IMR-90 (cell line): Measurements from ENCODE around the gene MGA. TPM values are rescaled to one million over a fixed set of nuclear protein-coding genes. Genes with fewer than 3 reads are reported as not detected.

Experiments
- ATAC-seq: fragments of 200-7000 bp; cut with Tn5 transposase; 2 replicates; pipeline ENCODE4 v1.9.1; 2020; ENCODE audit warnings: low read depth, mild to moderate bottlenecking, moderate library complexity
- BruUV-seq: library from RNA; stranded (reverse); fragments of 400-500 nt; replicated peaks from 2 replicates; lab custom pipeline; 2021; lab: Mats Ljungman, UMichigan
- CTCF ChIA-PET: fragments of 300-600 bp; formaldehyde crosslinking; extraction: SDS; loops from one replicate; lab custom pipeline; 2021; ENCODE audit warnings: antibody characterized with exemption; lab: Yijun Ruan, JAX
- POLR2A ChIA-PET: fragments of 300-600 bp; sonication (Branson Sonifier 250); formaldehyde crosslinking; loops from one replicate; lab custom pipeline; 2022; ENCODE audit warnings: antibody characterized with exemption; ENCODE audit not compliant: unreplicated experiment; lab: Charles Lee
- DNase-seq: peaks from one replicate; pipeline ENCODE4 v3.0.0; 2013
- H2AFZ ChIP-seq: replicated peaks from 2 replicates; pipeline ENCODE3; 2013; ENCODE audit warnings: low read length, mild to moderate bottlenecking; ENCODE audit not compliant: poor library complexity
- H2AK5ac ChIP-seq: 2 replicates; pipeline ENCODE4 v1.6.1; 2013; ENCODE audit warnings: low read depth, low read length, inconsistent platforms
- H2AK9ac ChIP-seq: replicated peaks from 2 replicates; pipeline ENCODE3; 2013; ENCODE audit warnings: mild to moderate bottlenecking, low read depth, low read length, moderate library complexity; ENCODE audit not compliant: poor library complexity
- H2BK120ac ChIP-seq: 2 replicates; pipeline ENCODE4 v1.6.1; 2013; ENCODE audit warnings: low read depth, low read length, inconsistent platforms
- H2BK15ac ChIP-seq: 3 replicates; pipeline ENCODE4 v1.6.1; 2013; ENCODE audit warnings: low read depth, low read length, inconsistent platforms
- H2BK20ac ChIP-seq: 2 replicates; pipeline ENCODE4 v1.6.1; 2013; ENCODE audit warnings: low read depth, mild to moderate bottlenecking, inconsistent platforms, low read length, moderate library complexity
- H2BK5ac ChIP-seq: 2 replicates; pipeline ENCODE4 v1.6.1; 2013; ENCODE audit warnings: mild to moderate bottlenecking, low read depth, low read length, inconsistent platforms; ENCODE audit not compliant: poor library complexity, severe bottlenecking
- H3K14ac ChIP-seq: replicated peaks from 2 replicates; pipeline ENCODE4 v1.6.1; 2013; ENCODE audit warnings: low read depth, low read length, inconsistent platforms
- H3K18ac ChIP-seq: 2 replicates; pipeline ENCODE4 v1.6.1; 2013; ENCODE audit warnings: low read depth, low read length, control low read depth
- H3K23ac ChIP-seq: 2 replicates; pipeline ENCODE4 v1.6.1; 2013; ENCODE audit warnings: low read depth, low read length, inconsistent platforms
- H3K27ac ChIP-seq: 2 replicates; pipeline ENCODE4 v1.5.1; 2013; ENCODE audit warnings: mild to moderate bottlenecking, control low read depth, low read length; ENCODE audit not compliant: insufficient read depth
- H3K27me3 ChIP-seq: 2 replicates; pipeline ENCODE4 v1.6.1; 2013; ENCODE audit warnings: low read length; ENCODE audit not compliant: control insufficient read depth, insufficient read depth
- H3K36me3 ChIP-seq: 2 replicates; pipeline ENCODE4 v1.6.1; 2013; ENCODE audit warnings: low read length, mixed read lengths; ENCODE audit not compliant: control insufficient read depth, insufficient read depth
- H3K4ac ChIP-seq: 2 replicates; pipeline ENCODE4 v1.6.1; 2013; ENCODE audit warnings: low read depth, low read length, inconsistent platforms
- H3K4me1 ChIP-seq: 2 replicates; pipeline ENCODE4 v1.6.1; 2013; ENCODE audit warnings: low read length, mixed read lengths; ENCODE audit not compliant: control insufficient read depth, insufficient read depth
- H3K4me2 ChIP-seq: 2 replicates; pipeline ENCODE4 v1.6.1; 2013; ENCODE audit warnings: low read depth, mild to moderate bottlenecking, control low read depth, low read length, moderate library complexity
- H3K4me3 ChIP-seq: 2 replicates; pipeline ENCODE4 v1.5.1; 2013; ENCODE audit warnings: low read depth, mild to moderate bottlenecking, control low read depth, low read length, moderate library complexity; ENCODE audit not compliant: insufficient read depth
- H3K56ac ChIP-seq: 2 replicates; pipeline ENCODE4 v1.6.1; 2013; ENCODE audit warnings: low read length, inconsistent platforms; ENCODE audit not compliant: insufficient read depth; ENCODE audit errors: extremely low read depth
- H3K79me1 ChIP-seq, 2 experiments: 2 replicates each; pipeline ENCODE4 v1.6.1; 2013; ENCODE audit warnings: low read length in 2 of 2, inconsistent platforms in 1 of 2, low read depth in 1 of 2
- H3K9ac ChIP-seq: 2 replicates; pipeline ENCODE4 v1.6.1; 2013; ENCODE audit warnings: low read depth, low read length, control low read depth
- H3K9me1 ChIP-seq: 2 replicates; pipeline ENCODE4 v1.6.1; 2013; ENCODE audit warnings: low read length, inconsistent platforms; ENCODE audit not compliant: insufficient read depth
- H3K9me3 ChIP-seq: 2 replicates; pipeline ENCODE4 v1.6.1; 2013; ENCODE audit warnings: low read length; ENCODE audit not compliant: control insufficient read depth, insufficient read depth
- H4K20me1 ChIP-seq: 2 replicates; pipeline ENCODE4 v1.6.1; 2013; ENCODE audit warnings: low read length, inconsistent platforms; ENCODE audit not compliant: insufficient read depth
- H4K5ac ChIP-seq: 2 replicates; pipeline ENCODE4 v1.6.1; 2013; ENCODE audit warnings: mild to moderate bottlenecking, low read depth, low read length, control low read depth
- H4K8ac ChIP-seq, 2 experiments: 2 replicates each; pipeline ENCODE4 v1.6.1; 2013; ENCODE audit warnings: low read depth in 2 of 2, low read length in 2 of 2, control low read depth in 1 of 2, inconsistent platforms in 1 of 2
- H4K91ac ChIP-seq: 2 replicates; pipeline ENCODE4 v1.6.1; 2013; ENCODE audit warnings: low read depth, low read length, inconsistent platforms; ENCODE audit not compliant: insufficient read depth
- CHD1 ChIP-seq: IDR thresholded peaks from 2 replicates; pipeline ENCODE4 v1.6.1; 2012; ENCODE audit warnings: low read depth, low read length, improper control_type of control experiment
- ELK1 ChIP-seq: fragments of 150-350 bp; IDR thresholded peaks from 2 replicates; pipeline ENCODE4 v1.6.1; 2016; ENCODE audit warnings: low read depth, mild to moderate bottlenecking, low read length, moderate library complexity, borderline replicate concordance
- FOS ChIP-seq: fragments of 150-350 bp; IDR thresholded peaks from 2 replicates; pipeline ENCODE4 v1.6.1; 2016; ENCODE audit warnings: low read depth, low read length
- MAFK ChIP-seq: IDR thresholded peaks from 2 replicates; pipeline ENCODE4 v1.6.1; 2012; ENCODE audit warnings: low read depth, low read length, improper control_type of control experiment
- RCOR1 ChIP-seq: IDR thresholded peaks from 2 replicates; pipeline ENCODE4 v1.6.1; 2012; ENCODE audit warnings: mild to moderate bottlenecking, low read length, improper control_type of control experiment; ENCODE audit not compliant: insufficient replicate concordance
- RFX5 ChIP-seq: IDR thresholded peaks from 2 replicates; pipeline ENCODE4 v1.8.0; 2012; ENCODE audit warnings: low read depth, mild to moderate bottlenecking, low read length, moderate library complexity
- SMC3 ChIP-seq: fragments of 150-350 bp; IDR thresholded peaks from 2 replicates; pipeline ENCODE4 v1.6.1; 2016; ENCODE audit warnings: low read depth, mild to moderate bottlenecking, antibody characterized with exemption, low read length, moderate library complexity
- USF2 ChIP-seq: fragments of 150-350 bp; IDR thresholded peaks from 2 replicates; pipeline ENCODE4 v1.6.1; 2017; ENCODE audit warnings: mild to moderate bottlenecking, antibody characterized with exemption, low read length, low read depth
- WGBS, 2 experiments: methylation state at CpG; one replicate each; pipeline versions ENCODE4 v1.1.5 to v1.1.7; 2013; ENCODE audit warnings: missing lambda C conversion rate in 2 of 2; ENCODE audit not compliant: insufficient read length in 1 of 2; ENCODE audit errors: extremely low coverage in 2 of 2; 5-methylcytosine and 5-hydroxymethylcytosine counted together
- dilution Hi-C: fragments of 300-500 bp; cut with HindIII; formaldehyde crosslinking; loops from one replicate; pipeline ENCODE4 v1.14.3; 2018; ENCODE audit warnings: low sequenced_read_pairs; ENCODE audit not compliant: unreplicated experiment
- in situ Hi-C: fragments of 300-500 bp; cut with MboI; formaldehyde crosslinking; loops from 3 replicates; pipeline ENCODE4 v1.14.3; 2019; ENCODE audit warnings: low sequenced_read_pairs, inconsistent platforms, mixed read lengths
- intact Hi-C: fragments of 100-400 bp; cut with micrococcal nuclease; formaldehyde crosslinking; loops from 2 replicates; pipeline ENCODE4 v1.10.0; 2022
- polyA plus RNA-seq, 3 experiments: library from polyadenylated mRNA; depleted of rRNA; stranded (reverse); fragments of >200 nt; gene quantifications; 2 replicates each; pipeline ENCODE4 v1.2.3, GENCODE V29; 2012; ENCODE audit warnings: low replicate concordance in 1 of 3
- total RNA-seq: library from RNA; depleted of rRNA; stranded (reverse); fragments of >200 nt; gene quantifications from 2 replicates; pipeline ENCODE4 v1.2.3, GENCODE V29; 2012

MGA gene
- total and polyA plus RNA-seq, 2 of the 4 experiments (the other 2 are of a cell fraction): 3.2 to 38.0 TPM

GRCh38 chr15:41692049-41692448 is 31.8 kb downstream of the MGA start:
- DNase-seq (no peak), ATAC-seq (no peak)
- Histone ChIP-seq H2AFZ (no peak overlapping the region), H4K5ac (no peak overlapping the region), H3K79me1 (peaks cover 25 to 56% of the 10 kb centered on the region in 2 experiments), H4K20me1 (peaks cover 33% of the 10 kb centered on the region), H3K4me3 (no peak overlapping the region), H2BK5ac (no peak overlapping the region), H4K91ac (no peak overlapping the region), H3K9me3 (no peaks in the 10 kb centered on the region), H3K23ac (no peak overlapping the region), H3K36me3 (peaks cover 2% of the 10 kb centered on the region; the same call in 1 of the 2 replicates), H3K4me2 (no peak overlapping the region), H3K4ac (no peak overlapping the region), H3K27me3 (no peaks in the 10 kb centered on the region), H3K9me1 (peaks cover 6% of the 10 kb centered on the region), H2AK9ac (no peak overlapping the region), H3K27ac (no peak overlapping the region), H3K14ac (no peak overlapping the region), H3K56ac (no peak overlapping the region), H2BK120ac (no peak overlapping the region), H4K8ac (no peak overlapping the region), H3K18ac (no peak overlapping the region), H2AK5ac (no peak overlapping the region), H2BK20ac (no peak overlapping the region), H2BK15ac (no peak overlapping the region), H3K9ac (no peak overlapping the region), H3K4me1 (peaks cover 5% of the 10 kb centered on the region)
- dilution Hi-C loops (no loop called here), in situ Hi-C loops (no loop called here), intact Hi-C loops (no loop called here)
- TF ChIP-seq USF2: no peak
- TF ChIP-seq MAFK: no peak
- TF ChIP-seq RFX5: no peak
- TF ChIP-seq ELK1: no peak
- TF ChIP-seq SMC3: no peak
- no peak for TF ChIP-seq RCOR1
- no peak for TF ChIP-seq FOS
- no peak for TF ChIP-seq CHD1
- BruUV-seq: no TSS peak
- POLR2A ChIA-PET: no interaction called here
- no CpG with 5 or more reads among the region's 4 CpGs for WGBS, 2 experiments
- CTCF ChIA-PET: no interaction called here
